ENCODE data around the gene FBN3.

Gene FBN3

GRCh38 chr19:8148088-8148409 lies 1.3 kb downstream of the FBN3 start:
- DNase-seq, result no peak

DNA sequence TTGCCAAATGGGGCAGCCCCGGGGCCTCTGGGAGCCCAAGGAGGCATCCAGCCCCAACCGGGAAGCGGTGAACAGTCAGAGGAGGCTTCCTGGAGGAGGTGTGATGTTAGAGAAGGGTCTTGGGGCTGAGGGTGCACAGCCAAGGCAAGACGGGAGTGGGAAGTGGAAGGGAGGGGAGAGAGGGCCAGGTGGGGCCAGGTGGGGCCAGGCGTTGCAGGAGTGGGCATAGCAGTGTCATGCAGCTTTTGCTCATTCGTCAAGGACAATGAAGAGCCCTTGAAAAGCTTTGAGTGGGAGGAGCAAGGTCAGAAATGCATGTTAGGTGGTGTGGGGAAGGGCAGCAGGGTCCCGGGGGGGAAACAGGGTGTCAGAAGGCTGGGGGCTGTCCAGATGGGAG lies 1.8 kb downstream of the FBN3 start:
- DNase-seq, result no peak

DNA sequence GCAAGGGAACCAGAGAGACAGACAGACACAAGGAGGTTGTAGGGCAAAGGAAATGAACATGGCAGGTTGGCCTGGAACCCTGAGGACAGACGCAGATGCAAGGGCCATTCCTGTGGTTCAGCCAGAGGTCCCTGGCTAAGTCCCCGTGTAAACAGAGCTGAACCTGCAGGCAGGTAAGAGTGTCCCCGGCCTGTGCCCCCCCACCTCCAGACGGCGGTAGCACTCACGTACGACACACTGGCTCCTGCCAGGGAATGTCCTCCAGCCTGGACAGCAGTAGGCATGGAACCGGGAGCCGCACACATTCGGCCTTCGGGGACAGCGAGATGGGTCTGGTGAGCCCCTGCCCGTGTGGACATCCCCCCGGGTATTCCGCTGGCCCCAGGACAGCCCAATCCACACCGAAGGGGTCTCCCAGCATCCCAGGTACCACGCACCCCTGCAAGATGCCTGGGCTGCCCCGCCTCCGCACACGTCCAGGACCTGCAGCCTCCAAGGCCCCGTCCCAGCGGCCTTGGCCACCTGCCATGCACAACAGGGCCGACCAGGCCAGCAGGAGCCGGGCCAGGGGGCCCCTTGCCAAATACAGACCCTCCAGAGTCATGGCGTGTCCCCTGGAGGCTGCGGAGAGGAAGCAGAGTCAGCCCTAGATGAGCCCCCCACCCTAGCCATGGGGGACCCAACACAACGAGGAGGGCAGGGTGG lies 2.4 kb downstream of the FBN3 start:
- no peak for DNase-seq

GRCh38 chr19:8144273-8144995 lies 5.0 kb downstream of the FBN3 start:
- no peak for DNase-seq

DNA sequence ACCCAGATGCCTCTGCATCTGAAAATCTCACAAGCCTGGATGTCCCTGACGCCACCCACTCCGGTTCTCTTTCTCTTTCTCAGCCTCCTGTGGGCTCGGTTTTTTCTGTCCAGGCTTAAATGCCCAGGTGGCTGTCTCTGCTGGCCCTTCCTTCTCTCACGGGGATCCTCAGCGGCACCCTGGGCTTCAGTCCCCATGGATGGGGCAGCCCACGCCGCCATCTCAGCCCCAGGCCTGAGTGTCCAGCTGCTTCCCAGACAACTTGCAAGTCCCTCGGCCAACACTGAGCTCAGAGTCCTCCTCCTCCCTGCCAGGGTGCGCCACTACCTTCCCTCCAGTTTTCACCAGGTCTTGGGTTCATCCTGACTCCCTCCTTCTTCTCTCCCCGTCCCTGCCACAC lies 6.4 kb downstream of the FBN3 start:
- DNase-seq, result no peak

GRCh38 chr19:8142513-8142900 lies 6.9 kb downstream of the FBN3 start:
- DNase-seq, result no peak

DNA sequence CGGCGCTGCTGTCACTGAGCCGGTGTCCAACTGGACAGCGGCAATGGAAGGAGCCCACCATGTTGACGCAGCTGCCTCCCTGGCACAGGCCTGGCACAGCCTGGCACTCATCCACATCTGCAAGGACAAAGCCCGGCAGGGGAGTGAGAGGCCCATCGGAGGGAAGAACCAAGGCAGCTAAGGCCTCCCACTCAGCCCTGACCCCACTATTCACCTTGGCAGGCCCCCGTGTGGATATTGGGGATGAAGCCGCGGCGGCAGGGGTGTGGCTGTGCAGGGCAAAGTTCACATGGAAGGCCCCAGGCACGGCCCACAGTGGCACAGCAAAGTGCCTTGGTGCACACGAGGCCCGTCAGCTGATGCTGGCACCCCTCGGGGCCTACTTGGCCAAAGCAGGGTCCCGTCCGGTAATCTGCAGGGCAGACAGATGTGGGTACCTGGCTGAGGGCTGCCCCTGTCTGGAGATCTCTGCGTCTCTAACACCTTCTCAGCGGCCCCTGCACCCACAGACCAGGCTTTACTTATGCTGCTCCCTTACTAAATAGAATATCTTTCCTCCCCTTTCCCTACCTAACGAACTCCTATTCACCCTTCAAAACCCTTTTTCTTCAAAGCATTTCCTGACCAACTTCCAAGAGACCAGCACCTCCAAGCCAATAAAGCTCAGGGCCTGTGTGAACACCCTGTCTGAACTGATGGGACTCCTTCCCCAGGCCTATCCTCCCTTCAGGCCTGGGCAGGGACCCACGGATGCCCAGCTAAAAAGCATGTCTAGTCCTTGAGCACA lies 7.5 kb downstream of the FBN3 start:
- no peak for DNase-seq

GRCh38 chr19:8138201-8138600 lies 11.2 kb downstream of the FBN3 start:
- no peak for DNase-seq

DNA sequence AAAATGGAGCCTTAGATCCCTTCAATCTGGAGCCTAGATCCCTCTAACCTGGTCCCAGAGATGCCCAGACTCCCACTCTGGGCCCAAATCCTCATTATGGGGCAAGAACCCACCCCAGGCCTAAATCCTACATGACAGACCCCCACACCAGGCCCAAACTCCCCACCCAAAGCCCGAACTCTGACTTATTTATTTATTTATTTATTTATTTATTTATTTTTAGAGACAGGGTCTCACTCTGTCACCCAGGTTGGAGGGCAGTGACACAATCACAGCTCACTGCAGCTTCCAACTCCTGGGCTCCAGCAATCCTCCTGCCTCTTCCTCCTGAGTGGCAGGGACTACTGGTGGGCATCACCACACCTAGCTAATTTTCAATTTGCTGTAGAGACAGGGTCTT lies 12.0 kb downstream of the FBN3 start:
- no peak for DNase-seq

- no peak for DNase-seq
Observed at GRCh38 chr19:8135946-8136618, 13.3 kb downstream of the FBN3 start.

- no peak for DNase-seq
Observed at GRCh38 chr19:8132858-8133458, 16.4 kb downstream of the FBN3 start.

GRCh38 chr19:8131517-8131916 lies 17.9 kb downstream of the FBN3 start:
- no peak for DNase-seq

- DNase-seq, result no peak
Observed at GRCh38 chr19:8129061-8129618, 20.3 kb downstream of the FBN3 start.

DNA sequence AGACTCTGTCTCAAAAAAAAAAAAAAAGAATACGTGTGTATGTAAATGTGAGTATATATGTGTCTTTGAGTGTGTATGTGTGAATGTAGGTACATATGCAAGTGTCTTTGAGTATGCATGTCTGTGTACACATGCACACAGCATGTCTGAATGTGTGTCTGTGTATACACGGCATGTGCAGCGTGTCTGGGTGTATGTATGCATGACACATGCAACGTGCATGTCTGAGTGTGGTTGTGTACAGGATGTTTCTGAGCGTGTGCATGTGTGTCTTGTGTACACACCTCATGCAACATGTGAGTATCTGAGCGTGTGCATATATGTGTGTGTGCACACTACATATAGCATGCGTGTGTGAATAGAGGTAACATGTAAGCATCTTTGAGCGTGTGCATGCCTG lies 20.8 kb downstream of the FBN3 start:
- no peak for DNase-seq

DNA sequence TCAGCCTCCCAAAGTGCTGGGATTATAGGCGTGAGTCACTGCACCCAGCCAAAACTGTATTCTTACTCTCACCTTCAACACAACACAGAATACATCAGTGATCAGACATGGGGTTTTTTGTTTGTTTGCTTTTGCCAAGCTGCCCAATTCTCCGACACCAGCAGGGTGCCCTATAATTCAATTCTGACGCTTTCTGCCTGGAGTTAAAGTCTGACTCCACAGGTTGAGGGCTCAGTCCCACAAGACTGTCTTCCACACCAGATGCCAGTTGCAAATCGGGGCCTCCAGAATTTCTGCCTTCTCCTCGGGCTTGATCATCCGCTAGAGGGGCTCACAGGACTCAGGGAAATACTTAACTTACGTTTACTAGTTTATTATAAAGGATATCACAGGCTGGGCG lies 22.1 kb downstream of the FBN3 start:
- no peak for DNase-seq

DNA sequence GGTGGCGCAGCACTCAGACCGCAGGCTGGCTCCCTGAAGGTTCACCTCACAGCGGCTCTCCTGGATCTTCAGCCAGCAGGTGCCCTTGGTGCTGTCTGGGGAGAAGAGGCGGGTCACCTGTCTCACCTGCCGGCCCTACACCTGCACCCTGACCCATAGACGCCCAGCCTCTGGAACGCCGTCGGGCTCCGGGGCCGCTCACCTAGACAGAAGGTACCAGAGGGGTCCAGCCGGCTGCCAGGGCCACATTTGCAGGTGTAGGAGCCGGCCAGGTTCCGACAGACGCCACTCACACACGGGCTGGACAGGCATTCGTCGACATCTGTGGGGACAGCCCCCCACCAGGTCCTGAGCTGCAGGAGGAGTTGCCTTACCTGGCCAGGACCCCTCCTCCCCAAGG lies 22.9 kb downstream of the FBN3 start:
- no peak for DNase-seq

- DNase-seq, result no peak
Observed at GRCh38 chr19:8126008-8126407, 23.4 kb downstream of the FBN3 start.

- DNase-seq, result no peak
Observed at GRCh38 chr19:8123683-8124082, 25.7 kb downstream of the FBN3 start.

DNA sequence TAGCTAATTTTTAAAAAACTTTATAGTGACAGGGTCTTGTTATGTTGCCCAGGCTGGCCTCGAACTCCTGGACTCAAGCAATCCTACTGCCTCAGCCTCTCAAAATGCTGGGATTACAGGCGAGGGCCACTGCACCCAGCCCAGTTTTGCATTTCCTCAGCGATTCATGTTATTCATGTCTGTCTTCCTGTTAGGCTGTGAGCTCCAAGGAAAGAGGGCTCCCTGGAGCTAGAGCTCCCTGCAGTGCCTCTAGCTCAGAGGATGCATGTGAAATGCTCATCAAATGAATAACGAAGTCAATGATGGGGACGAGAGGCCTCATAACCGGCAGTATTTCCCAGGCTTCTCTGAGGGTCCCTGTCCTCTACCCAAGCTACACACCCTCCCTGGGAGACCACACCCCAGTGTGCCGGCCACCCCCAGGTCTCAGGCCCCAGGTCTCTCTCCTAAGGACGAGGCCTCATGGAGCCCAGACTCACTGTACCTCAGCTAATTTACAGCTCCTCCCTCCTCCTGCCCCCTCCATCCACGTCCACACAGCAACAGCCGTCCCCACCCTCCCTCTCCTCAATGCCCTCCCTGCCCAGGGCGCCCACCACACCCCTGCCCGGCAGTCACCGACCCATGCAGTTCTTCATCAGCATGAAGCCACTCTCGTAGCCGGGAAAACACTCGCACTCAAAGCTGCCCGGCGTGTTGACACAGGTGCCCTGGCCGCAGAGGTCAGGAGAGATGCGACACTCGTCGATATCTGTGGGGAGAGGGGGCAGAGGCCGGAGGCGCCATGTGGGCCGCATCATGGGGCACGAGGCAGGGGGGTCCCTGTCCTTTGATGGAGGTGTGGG lies 28.5 kb downstream of the FBN3 start:
- no peak for DNase-seq

DNA sequence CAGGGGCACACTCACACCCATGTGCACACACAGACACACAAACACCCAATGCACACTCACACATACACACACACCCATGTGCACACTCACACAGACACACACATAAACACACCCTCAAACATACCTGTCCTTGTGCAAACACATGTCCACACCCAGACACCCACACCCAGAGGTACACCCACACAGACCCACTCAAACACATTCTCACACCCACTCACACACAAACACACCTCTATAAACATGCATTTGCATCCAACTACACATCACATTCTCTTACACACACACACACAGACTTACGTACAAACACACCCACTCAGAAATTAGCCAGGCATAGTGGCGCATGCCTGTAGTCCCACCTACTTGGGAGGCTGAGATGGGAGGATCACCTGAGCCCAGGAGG lies 31.4 kb downstream of the FBN3 start:
- DNase-seq, result no peak

GRCh38 chr19:8116437-8117293 lies 32.7 kb downstream of the FBN3 start:
- no peak for DNase-seq
